ENCODE data around the gene NOLC1. TPM values are rescaled to one million over a fixed set of nuclear protein-coding genes. Genes with fewer than 3 reads are reported as not detected.
"Not testable (repeated sequence)": the region's sequence is repeated elsewhere in the genome, so short reads cannot be mapped to it uniquely, and the experiment has no call there.

Gene NOLC1
- total and polyA plus RNA-seq, 2 experiments from 2014 or later: 29.8 to 46.2 TPM

DNA sequence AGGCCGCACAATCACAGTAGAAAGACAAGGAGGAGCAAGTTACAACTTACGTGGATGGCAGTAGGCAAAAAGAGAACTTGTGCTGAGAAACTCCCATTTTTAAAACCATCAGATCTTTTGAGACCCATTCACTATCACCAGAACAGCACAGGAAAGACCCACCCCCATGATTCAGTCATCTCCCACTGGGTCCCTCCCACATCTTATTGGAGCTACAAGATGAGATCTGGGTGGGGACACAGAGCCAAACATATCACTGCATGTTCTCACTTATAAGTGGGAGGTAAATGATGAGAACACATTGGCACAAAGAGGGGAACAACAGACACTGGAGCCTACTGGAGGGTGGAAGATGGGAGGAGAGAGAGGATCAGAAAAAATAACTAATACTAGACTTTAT lies 32.4 kb downstream of the NOLC1 start:
- DNase-seq (ENCODE audit: low spot score): no peak
- no peaks in the 10 kb centered on the region for H3K36me3 ChIP-seq (replicated peaks; ENCODE audit: insufficient read depth, low read depth)
- no peak overlapping the region for H2AFZ ChIP-seq
- no peaks in the 10 kb centered on the region for H3K27me3 ChIP-seq
- no peaks in the 10 kb centered on the region for H4K20me1 ChIP-seq (ENCODE audit: insufficient read depth, poor library complexity, severe bottlenecking)
- no peak for TF ChIP-seq EZH2phosphoT487 (IDR thresholded peaks at IDR 0.05; ENCODE audit: low read depth, severe bottlenecking, unreplicated experiment)
- no peak for TF ChIP-seq EZH2 (IDR thresholded peaks at IDR 0.05; ENCODE audit: borderline replicate concordance)
- 85% methylated on average over 2 of the region's 2 CpGs for WGBS (ENCODE audit: low lambda C conversion rate, missing lambda C conversion rate)
- H3K9me3 ChIP-seq (ENCODE audit: low read depth): no peaks in the 10 kb centered on the region
- no peak overlapping the region for H3K4me3 ChIP-seq
- no peak overlapping the region for H3K27ac ChIP-seq
- no peaks in the 10 kb centered on the region for H3K4me1 ChIP-seq (ENCODE audit: insufficient read depth)
- H3K4me2 ChIP-seq: no peak overlapping the region
- H3K79me2 ChIP-seq: no peaks in the 10 kb centered on the region
- no peaks in the 10 kb centered on the region for H3K9me2 ChIP-seq (replicated peaks; ENCODE audit: insufficient read depth)

DNA sequence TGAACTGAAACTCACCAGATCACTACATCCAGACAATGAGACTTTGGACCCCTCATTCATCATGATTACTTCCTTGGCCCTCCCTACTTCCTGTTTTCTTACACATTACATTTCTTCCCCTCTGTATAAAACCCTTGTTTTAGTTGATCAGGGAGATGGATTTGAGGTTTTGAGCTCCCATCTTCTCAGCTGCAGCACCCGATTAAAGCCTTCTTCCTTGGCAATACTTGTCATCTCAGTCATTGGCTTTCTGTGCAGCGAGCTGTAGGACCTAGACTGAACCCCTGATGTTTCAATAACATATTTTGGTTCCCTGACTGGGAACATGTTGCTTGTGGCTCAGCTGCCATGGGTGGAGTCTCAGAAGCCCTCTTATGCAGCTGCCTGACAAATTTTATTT lies 33.1 kb downstream of the NOLC1 start:
- Histone ChIP-seq H3K4me1 (ENCODE audit: insufficient read depth) (no peaks in the 10 kb centered on the region), H3K4me2 (no peak overlapping the region), H4K20me1 (ENCODE audit: insufficient read depth, poor library complexity, severe bottlenecking) (no peaks in the 10 kb centered on the region), H3K27me3 (no peaks in the 10 kb centered on the region), H3K4me3 (no peak overlapping the region), H3K27ac (no peak overlapping the region), H3K9me2 (replicated peaks; ENCODE audit: insufficient read depth) (no peaks in the 10 kb centered on the region), H3K9me3 (ENCODE audit: low read depth) (no peaks in the 10 kb centered on the region), H2AFZ (no peak overlapping the region), H3K36me3 (replicated peaks; ENCODE audit: insufficient read depth, low read depth) (no peaks in the 10 kb centered on the region), H3K79me2 (no peaks in the 10 kb centered on the region)
- 68% methylated on average over 2 of the region's 2 CpGs for WGBS (ENCODE audit: low lambda C conversion rate, missing lambda C conversion rate)
- DNase-seq (ENCODE audit: low spot score): no peak
- TF ChIP-seq, protein P1, sequence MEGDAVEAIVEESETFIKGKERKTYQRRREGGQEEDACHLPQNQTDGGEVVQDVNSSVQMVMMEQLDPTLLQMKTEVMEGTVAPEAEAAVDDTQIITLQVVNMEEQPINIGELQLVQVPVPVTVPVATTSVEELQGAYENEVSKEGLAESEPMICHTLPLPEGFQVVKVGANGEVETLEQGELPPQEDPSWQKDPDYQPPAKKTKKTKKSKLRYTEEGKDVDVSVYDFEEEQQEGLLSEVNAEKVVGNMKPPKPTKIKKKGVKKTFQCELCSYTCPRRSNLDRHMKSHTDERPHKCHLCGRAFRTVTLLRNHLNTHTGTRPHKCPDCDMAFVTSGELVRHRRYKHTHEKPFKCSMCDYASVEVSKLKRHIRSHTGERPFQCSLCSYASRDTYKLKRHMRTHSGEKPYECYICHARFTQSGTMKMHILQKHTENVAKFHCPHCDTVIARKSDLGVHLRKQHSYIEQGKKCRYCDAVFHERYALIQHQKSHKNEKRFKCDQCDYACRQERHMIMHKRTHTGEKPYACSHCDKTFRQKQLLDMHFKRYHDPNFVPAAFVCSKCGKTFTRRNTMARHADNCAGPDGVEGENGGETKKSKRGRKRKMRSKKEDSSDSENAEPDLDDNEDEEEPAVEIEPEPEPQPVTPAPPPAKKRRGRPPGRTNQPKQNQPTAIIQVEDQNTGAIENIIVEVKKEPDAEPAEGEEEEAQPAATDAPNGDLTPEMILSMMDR (IDR thresholded peaks at IDR 0.05; ENCODE audit: poor library complexity): no peak
- TF ChIP-seq EZH2 (IDR thresholded peaks at IDR 0.05; ENCODE audit: borderline replicate concordance) (no peak), EZH2phosphoT487 (IDR thresholded peaks at IDR 0.05; ENCODE audit: low read depth, severe bottlenecking, unreplicated experiment) (no peak)

DNA sequence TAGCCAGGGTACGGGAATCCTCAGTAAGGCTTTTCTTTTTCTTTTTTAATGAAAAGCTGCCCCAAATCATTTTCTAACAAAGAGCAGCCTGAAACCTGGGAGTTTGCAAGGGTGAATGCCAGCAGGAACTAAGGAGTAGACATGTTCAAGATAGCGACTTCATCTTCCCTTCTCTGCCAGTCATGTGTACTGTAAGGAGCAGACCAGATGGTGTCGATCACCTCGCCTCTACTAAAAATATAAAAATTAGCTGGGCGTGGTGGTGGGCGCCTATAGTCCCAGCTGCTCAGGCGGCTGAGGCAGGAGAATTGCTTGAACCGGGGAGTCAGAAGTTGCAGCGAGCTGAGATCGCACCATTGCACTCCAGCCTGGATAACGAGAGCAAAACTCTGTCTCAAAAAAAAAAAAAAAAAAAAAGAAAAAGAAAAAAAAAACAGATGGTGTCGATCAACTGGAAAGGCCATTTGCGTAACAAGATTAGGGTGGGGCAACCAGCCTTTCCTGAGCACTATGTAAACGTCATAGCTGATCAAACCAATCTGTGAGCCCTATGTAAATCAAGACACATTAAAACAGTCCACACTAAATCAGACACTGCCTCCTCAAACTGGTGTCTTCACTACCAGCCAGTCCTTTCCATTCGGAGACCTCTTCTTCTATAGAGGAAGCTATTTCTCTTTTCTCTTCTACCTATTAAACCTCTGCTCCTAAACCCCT lies 33.8 kb downstream of the NOLC1 start:
- Histone ChIP-seq H3K36me3 (replicated peaks; ENCODE audit: insufficient read depth, low read depth) (no peaks in the 10 kb centered on the region), H3K79me2 (no peaks in the 10 kb centered on the region), H3K4me3 (no peak overlapping the region), H3K9me2 (replicated peaks; ENCODE audit: insufficient read depth) (no peaks in the 10 kb centered on the region), H3K4me1 (ENCODE audit: insufficient read depth) (no peaks in the 10 kb centered on the region), H2AFZ (no peak overlapping the region), H4K20me1 (ENCODE audit: insufficient read depth, poor library complexity, severe bottlenecking) (no peaks in the 10 kb centered on the region), H3K9me3 (ENCODE audit: low read depth) (no peaks in the 10 kb centered on the region), H3K27ac (no peak overlapping the region), H3K4me2 (no peak overlapping the region), H3K27me3 (no peaks in the 10 kb centered on the region)
- WGBS (ENCODE audit: low lambda C conversion rate, missing lambda C conversion rate): 87% methylated on average over 15 of the region's 15 CpGs
- TF ChIP-seq, protein P1 (IDR thresholded peaks at IDR 0.05; ENCODE audit: poor library complexity): no peak
- no peak for TF ChIP-seq EZH2 (IDR thresholded peaks at IDR 0.05; ENCODE audit: borderline replicate concordance)
- TF ChIP-seq EZH2phosphoT487 (IDR thresholded peaks at IDR 0.05; ENCODE audit: low read depth, severe bottlenecking, unreplicated experiment): no peak
- no peak for DNase-seq (ENCODE audit: low spot score)

DNA sequence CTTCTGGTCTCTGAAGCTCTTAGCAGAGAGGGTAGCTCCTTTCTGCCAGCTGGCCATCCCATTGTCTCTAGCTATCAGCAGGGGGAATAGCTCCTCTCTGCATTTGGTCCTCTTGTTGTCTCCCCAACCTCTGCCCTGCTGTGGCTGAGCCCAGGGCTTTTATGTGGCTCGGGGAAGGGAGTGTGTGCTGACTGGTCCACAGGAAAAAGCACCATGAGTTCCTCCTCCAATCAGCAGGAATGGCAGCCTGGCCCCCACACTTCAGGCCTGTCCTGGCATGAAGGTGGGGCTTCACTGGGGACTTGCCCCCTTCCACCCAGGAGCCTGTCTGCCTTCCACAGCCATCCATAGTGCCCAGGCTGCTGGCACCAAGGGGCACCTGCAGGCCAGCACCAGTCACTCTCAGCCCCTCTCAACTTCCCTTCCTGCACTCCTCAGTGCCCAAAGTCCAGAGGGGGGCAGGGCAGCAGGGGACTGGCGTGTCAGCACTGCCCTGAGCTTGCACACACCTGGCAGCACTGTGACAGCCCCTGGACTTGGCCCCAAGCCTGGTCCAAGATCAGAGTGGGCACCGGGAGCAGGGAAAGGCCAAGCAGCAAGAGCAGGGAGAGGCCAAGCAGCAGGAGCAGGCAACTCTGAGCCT lies 36.2 kb downstream of the NOLC1 start:
- no peak overlapping the region for H3K4me2 ChIP-seq
- H3K4me1 ChIP-seq (ENCODE audit: insufficient read depth): no peaks in the 10 kb centered on the region
- TF ChIP-seq, protein P1 (IDR thresholded peaks at IDR 0.05; ENCODE audit: poor library complexity): no peak
- TF ChIP-seq EZH2 (IDR thresholded peaks at IDR 0.05; ENCODE audit: borderline replicate concordance): no peak
- TF ChIP-seq EZH2phosphoT487 (IDR thresholded peaks at IDR 0.05; ENCODE audit: low read depth, severe bottlenecking, unreplicated experiment): no peak
- DNase-seq (ENCODE audit: low spot score): no peak
- H3K36me3 ChIP-seq (replicated peaks; ENCODE audit: insufficient read depth, low read depth): no peaks in the 10 kb centered on the region
- H4K20me1 ChIP-seq (ENCODE audit: insufficient read depth, poor library complexity, severe bottlenecking): no peaks in the 10 kb centered on the region
- no peaks in the 10 kb centered on the region for H3K9me3 ChIP-seq (ENCODE audit: low read depth)
- 74% methylated on average over 3 of the region's 3 CpGs for WGBS (ENCODE audit: low lambda C conversion rate, missing lambda C conversion rate)
- H3K79me2 ChIP-seq: no peaks in the 10 kb centered on the region
- H3K27me3 ChIP-seq: no peaks in the 10 kb centered on the region
- H2AFZ ChIP-seq: no peak overlapping the region
- H3K9me2 ChIP-seq (replicated peaks; ENCODE audit: insufficient read depth): no peaks in the 10 kb centered on the region
- no peak overlapping the region for H3K27ac ChIP-seq
- H3K4me3 ChIP-seq: no peak overlapping the region

DNA sequence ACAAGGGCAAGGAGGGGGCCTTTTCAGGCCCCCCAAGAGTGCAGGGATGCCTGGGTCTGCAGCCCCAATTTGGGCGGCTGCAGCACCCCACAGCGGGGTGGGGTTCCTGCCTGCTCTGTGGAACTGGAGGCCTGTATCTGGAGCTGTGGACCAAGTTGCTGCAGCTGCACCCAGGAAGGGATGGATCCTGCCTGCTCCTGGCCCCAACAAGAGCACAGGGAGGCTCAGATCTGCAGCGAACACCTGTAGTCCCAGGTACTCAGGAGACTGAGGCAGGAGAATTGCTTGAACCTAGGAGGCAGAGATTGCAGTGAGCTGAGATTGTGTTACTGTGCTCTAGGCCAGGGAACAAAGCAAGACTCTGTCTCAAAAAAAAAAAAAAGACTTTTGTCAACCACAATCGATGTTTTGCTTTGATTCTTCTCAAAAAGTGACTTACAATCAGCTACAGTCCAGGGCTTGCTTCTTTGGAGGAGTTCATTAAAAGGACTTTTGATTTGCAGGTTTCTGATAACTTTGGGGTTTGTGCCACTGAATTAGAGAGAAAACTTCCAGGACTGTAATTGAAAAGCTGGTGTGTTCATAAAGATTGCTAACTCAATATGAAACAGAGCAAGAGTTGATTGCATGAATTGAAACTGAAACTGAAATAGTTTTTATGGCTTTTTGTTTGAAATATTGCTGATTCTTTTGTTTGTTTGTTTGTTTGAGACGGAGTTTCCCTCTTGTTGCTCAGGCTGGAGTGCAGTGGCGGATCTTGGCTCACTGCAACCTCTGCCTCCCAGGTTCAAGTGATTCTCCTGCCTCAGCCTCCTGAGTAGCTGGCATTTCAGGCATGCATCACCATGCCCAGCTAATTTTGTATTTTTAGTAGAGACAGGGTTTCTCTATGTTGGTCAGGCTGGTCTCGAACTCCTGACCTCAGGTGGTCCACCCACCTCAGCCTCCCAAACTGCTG lies 37.0 kb downstream of the NOLC1 start:
- not testable (repeated sequence) for H3K4me1 ChIP-seq (ENCODE audit: insufficient read depth); H3K79me2 ChIP-seq; H3K36me3 ChIP-seq (replicated peaks; ENCODE audit: insufficient read depth, low read depth); DNase-seq (ENCODE audit: low spot score); H3K27ac ChIP-seq; H3K4me3 ChIP-seq; H3K9me3 ChIP-seq (ENCODE audit: low read depth); H3K9me2 ChIP-seq (replicated peaks; ENCODE audit: insufficient read depth); H3K4me2 ChIP-seq; H2AFZ ChIP-seq; H3K27me3 ChIP-seq; H4K20me1 ChIP-seq (ENCODE audit: insufficient read depth, poor library complexity, severe bottlenecking)
- WGBS (ENCODE audit: low lambda C conversion rate, missing lambda C conversion rate): 88% methylated on average over 7 of the region's 7 CpGs
